GDM1 (cell line): ENCODE data around the gene PHTF2.

Experiments used
- DNase-seq: peaks from one replicate; lab custom pipeline; 2025; lab: John Stamatoyannopoulos, UW

PHTF2 gene

DNA sequence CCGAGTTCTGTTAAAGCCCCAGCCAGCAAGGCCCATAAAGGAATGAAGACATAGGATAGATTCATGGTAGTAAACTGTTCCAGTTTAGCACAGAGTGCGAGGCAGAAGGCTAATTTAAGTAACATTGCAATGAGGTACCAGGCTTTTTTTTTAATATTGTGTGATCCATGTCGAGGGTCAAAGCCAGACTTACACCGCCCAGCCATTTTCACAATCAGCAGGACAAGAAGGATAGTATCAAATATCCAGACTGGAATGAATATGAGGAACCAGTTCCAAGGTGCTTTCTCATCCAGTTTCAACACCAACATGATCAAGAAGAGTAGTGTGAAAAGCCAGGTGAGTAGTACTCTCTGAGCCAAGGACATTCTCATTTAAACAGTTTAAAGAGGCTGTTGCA, 4.6 kb upstream of the PHTF2 start:
- DNase-seq: no peak

DNA sequence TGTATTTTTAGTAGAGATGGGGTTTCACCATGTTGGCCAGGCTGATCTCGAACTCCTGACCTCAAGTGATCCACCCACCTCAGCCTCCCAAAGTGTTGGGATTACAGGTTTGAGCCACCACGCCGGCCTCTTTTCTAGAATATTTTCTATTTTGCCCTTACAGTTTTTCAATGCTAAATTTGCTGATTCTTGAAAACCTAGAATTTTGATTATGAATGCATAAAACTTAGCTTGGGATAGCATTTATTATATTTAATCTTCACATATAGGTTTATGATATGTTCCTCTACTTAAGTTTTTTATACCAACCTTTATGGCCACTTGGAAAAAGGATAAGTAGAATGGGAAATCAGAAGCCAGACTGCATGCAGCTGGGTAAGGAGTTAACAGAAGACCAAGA, 2.5 kb upstream of the PHTF2 start:
- DNase-seq: no peak

DNA sequence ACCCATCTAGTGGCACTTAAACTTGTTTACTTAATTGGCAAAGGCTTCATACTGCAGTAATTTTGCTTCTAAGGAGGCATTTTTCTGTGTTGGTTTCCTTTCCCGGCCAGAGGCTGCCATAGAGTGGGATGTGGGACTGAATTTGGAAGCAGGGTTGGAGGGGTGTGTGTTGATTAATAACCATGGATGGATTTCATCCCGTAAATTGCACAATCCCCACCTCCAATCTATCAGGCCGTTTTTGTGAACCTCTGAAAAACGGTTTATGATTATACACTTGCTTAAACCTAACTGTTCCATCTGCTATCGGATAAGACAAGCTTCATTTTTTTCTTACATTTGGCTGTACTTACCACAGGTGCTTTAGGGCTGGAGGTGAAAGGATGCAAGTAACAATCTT, 1.6 kb upstream of the PHTF2 start:
- no peak for DNase-seq

DNA sequence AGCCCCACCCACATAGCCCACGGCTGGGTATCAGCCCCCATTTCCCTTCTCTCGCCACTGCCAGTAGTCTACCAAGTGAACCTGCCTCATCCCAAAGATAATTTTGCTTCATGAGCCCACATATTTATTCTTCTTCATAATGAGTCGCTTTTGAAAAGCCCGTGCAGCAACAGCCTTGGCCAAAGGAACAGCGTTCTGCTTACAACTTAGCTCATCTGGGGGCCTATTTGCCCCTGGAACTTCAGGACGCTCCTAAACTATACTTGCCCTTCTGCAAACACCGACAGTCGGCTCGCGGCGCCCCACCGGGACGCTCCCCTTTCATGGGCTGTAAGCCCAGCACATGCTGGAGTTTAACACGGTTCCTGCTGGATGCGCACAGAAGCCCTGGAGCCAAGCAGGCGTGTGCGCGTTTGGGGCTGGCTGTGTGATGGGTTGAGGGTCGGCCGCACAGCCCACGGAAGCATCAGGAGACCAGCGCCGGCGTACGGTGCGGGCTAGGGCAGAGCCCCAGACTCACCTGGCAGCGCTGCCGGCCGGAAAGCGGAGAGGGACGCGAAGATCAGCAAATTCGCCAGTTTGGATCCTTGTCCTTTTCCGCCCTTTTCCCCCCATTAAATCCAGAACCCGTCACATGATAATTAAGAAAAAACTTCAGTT, 709 bp upstream of the PHTF2 start:
- DNase-seq: no peak

DNA sequence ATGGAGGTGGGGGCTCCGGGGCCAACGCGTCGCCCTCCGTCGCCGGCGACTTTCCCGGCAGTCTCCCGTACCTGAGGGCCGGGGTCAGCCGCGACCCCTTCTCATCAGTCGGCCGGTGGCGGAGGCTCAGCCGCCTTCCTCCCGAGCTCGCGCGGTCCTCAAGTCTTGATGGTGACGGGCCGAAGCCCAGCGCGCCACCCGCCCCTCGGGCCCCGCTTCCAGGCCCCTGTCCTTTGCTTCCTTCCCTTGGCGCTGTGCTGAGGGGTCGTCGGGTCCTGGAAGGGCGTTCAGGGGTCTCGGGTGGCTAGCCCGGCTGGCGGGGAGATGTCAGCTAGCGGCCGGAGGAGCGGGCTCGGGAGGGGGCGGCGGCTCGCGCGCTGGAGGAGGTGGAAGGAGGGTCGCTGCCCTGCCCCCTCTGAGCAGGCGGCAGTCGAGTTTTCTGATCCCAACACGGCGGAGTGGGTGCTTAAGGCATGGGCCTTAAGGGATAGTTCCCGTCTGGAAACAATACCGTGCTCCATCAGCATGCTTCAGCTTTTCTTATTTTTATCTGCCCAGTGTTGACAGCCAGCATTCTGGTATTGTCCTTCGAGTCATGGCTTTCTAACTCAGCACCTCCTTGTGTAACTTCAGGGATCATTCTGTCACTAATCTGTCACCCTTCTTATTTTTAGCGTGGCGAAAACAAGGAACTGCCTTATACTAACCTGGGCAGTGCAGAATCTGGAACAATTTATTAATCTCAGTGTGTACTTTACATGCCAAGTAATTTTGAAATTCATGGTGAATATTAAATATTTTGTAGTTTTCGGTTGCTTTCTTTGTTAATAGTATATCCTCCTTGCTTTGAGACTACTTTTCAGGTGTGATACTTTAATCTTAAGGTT, 748 bp downstream of the PHTF2 start:
- peak; percentile 18 for DNase-seq

DNA sequence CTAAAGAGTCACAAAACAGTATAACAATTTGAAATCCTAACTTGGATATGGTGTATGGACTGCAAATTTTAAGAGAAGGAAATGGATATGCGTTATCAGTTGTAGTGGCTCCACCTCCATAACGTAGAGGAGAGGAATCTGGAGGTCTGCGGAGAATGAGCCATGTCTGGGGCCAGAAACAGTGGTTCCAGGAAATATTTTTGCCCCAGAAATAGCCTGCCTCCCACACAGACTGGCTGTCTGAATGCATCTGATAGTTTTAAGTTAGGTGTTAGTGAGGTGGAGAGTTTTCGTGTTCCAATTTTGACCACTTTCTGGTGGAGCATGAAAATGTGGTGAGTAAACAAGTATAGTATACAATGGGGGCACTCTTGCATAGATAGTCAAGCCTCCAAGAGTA, 1.6 kb downstream of the PHTF2 start:
- no peak for DNase-seq

DNA sequence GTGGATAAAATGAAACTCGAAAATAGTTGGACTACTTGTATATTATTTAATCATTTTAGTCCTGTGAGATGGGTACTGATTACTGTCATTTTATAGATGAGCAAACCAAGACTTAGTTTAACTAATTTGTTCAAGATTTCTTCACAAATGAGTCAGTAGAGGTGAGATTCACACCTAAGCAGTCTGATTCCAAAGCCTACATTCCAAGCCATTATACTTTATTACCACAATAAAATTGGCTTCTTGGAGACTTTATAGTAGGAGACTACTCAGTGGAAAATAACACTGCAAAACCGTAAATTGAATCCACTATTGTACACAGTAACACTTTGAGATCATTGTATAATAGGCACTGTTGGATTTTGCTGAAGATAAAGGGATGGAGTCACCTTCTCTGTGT, 2.2 kb downstream of the PHTF2 start:
- DNase-seq: no peak

DNA sequence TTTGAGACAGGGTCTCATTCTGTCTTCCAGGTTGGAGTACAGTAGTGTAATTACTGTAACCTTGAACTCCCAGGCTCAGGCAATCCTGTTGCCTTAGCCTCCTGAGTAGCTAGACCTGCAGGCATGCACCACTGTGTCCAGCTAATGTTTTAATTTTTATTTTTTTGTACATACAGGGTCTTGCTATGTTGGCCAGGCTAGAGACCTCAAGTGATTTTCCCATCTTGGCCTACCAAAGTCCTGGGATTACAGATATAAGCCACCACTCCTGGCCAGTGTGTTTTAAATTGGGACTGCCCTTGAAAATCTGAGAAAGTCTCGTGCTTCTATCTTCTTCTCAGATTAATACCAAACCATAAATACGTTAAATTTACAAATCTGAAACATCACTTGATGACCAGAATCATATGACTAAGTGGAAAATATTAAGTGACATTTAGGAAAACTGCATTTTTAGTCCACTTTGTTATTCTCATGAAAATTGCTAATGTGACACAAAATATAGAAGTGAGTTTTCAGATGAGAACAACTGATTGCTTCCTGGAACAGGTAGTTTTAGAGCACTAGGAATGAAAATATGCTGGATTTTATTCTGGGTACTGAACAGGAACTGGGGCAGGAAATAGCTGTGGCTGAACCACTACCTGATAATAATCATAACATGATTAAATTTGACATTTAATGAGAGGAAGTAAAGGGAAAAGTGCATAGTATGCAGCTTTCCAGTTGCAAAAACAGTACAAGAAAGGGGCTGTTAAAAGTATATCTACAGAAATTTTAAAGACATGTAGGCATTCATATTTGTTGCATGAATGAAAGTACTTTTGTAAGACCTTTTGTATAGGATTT, 4.2 kb downstream of the PHTF2 start:
- peak; percentile 2 for DNase-seq

DNA sequence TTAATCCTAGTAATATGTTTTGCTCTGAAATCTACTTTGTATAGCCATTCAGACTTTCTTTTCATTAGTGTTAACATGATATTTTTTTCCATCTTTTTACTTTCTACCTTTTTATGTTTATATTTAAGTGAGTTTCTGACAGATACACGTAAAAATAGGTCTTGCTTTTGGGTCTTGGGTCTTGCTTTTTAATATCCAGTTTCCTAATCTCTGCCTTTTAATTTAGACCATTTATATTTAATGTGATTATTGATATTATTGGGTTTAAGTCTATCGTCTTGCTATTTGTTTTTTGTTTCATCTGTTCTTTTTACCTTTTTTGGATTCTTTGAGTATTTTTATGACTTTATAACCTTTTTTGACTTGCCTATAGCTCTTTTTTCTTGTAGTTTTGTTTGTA, 7.9 kb downstream of the PHTF2 start:
- DNase-seq: no peak

DNA sequence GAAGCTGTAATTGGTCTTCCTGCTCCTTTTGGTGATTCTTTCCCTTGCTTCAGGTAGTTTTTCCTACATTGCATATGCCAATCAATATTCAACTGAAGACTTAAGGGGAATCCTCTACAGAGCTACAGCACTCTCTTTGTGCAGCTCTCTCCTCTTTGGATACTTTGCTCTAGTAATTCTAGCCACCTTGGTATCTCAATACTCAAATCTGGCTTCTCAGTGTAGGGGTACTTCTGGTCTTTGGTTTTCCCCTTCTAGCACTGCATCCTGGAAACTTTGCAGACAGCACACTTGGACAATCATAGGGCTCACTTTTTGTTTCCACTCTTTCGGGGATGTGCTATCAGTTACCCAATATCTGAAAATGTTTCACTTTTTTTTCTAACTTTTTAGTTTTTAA, 9.9 kb downstream of the PHTF2 start:
- no peak for DNase-seq

DNA sequence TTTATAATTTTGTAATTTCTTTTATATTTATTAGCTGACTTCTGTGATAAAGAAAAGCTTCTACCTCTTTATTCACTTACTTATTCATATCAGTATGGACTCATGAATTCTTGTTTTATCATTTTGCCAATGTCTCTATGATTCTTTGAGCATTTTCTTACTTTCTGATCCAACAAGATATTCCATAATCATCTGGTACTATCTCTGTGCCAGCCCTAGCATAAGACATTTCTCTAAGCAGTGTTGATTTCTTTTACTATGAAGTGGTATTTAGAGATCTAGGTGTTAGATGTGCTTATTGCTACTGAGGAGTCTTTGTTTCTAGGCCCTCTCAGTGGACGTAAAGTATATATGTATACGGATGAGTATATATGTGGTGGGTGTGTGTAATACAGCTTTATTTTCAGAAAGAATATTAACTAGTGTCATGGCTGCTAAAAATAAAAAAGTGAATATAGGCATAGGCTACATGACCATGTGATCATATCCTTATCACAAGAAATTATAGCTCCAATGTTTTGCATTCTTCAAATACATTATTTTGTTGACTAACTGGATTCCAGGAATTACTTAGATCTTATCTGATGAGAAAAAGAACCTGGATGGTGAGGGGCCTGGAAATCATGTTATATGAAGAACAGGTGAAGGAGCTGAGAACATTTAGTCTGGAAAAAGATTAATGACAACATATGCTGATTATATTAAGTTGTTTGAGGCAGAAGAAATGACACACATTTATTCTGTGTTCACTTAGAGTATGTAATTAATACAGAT, 13.1 kb downstream of the PHTF2 start:
- DNase-seq: no peak

DNA sequence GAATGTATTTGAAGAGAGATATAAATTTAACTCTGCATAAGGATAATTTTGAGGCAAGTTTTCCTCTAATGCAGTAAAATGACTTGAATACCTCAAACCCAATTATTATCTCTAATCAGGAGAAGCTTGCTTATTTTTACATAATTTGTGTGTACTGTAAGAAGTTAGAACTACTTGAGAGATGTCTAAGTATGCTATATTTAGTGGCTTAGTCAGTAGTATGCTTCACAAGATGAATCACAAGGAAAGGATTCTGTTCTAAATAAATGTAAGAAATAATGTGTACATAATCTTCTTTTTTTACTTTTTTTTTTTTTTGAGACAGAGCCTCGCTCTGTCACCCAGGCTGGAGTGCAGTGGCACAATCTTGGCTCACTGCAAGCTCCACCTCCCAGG, 13.7 kb downstream of the PHTF2 start:
- DNase-seq: no peak

DNA sequence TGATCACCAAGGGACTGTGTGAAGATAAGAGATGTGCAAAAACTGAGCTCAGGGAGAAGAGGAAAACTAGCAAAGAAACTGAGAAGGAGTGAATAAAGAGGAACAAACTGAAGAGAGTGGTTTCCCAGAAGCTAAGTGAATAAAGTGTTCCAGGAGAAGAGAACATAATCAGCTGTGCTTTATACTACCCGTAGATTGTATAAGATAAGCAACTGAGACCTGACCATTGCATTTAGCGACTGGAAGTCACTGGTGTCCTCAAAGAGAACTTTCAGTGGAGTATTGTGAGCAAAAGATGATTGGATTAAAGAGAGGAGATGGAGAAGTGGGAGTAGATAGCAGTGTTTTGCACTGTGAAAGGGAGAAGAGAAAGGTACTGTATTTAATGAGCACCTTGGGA, 14.6 kb downstream of the PHTF2 start:
- DNase-seq: peak; percentile 0

DNA sequence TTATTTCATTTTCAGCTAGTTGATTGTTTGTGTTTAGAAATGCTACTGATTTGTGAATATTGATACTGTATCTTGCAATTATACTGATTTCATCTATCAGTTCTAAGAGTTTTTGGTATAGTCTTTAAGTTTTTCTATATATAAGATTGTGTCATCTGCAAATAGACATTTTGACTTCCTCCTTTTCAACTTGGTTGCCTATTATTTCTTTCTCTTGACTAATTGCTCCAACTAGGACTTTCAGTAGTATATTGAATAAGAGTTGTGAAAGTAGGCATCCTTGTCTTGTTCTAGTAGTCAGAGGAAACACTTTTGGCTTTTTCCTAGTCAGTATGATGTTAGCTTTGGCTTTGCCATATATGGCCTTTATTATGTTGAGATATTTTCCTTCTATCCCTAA, 20.4 kb downstream of the PHTF2 start:
- DNase-seq: no peak

DNA sequence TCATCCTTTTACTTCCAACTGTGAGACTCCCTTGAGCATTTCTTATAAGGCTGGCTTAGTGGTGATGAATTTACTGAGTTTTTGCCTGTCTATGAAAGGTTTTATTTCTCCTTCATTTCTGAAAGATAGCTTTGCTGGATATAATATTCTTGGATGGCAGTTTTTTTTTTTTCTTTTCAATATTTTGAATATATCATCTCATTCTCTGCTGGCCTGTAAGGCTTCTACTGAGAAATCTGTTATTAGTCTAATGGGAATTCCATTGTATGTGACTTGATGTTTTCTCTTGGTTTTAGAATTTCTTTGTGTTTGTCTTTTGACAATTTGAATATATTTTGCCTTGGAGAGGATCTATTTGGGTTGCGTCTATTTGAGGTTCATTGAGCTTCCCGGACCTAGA, 22.4 kb downstream of the PHTF2 start:
- DNase-seq: no peak

DNA sequence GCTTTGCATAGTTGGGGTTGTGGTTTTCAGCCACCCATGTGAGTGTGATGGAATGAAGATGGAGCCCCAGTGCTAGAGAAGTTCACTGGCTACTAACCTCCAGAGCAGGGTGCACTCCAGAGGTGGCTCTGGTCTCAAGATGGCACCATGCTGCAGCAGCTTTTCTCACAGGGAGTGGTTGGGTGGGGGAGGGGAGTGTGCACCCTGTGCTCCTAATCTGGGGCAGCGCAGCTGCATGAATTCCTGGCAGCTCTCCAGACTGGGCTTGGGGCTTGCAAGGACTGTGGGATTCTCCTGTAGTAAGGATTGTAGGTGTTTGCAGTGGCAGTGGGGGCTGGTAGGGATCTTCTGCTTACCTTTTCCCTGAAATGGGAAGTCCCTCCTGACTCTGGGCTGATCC, 23.7 kb downstream of the PHTF2 start:
- no peak for DNase-seq

DNA sequence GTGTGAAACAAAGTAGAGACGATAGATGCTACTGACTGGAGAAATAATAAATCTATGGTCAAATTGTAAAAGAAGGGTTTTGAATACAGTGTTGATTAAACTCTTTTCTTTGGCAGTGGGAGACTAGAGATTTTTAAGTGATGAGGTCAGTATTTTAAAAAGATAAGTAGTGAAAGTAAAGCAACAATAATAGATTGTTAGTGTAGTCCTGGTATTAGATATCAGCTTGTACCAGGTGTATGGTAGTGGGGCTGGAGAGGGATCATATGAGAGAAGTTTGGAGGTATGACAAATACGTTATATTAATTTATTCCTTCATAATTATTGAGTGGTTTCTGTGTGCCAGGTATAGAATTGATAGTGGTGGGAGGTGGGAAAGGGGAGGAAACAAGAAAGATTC, 25.2 kb downstream of the PHTF2 start:
- DNase-seq: no peak

DNA sequence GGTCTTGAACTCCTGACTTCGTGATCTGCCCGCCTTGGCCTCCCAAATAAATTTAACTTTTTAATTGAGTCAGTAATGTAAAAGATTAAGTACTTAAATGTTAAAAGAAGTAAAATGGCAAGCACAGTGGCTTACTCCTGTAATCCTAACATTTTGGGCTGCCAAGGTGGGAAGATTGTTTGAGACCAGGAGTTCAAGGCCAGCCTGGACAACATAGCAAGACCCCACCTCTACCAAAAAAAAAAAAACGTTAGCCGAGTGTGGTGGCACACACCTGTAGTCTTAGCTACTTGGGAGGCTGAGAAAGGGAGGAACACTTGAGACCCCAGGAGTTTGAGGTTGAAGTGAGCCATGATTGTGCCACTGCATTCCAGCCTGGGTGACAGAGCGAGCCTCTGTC, 26.1 kb downstream of the PHTF2 start:
- no peak for DNase-seq

DNA sequence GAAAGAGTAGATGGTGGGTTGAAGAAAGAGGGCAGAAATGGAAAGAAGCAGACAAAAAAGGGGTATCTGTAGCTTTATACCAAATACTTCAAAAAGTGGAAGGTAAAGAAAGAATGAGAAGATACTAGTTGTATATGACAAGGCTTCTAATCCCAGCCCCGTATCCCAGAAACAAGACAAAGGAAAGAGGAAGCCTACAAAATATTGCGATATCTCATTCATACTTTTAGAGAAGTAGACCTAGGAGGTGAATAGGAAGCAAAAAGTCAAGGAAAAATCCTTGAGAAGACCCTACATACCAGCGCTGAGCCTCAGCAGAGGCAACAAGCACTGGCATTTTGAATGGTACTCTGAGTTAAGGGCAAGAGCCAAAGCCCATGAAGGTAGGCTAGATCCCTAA, 26.6 kb downstream of the PHTF2 start:
- DNase-seq: no peak

DNA sequence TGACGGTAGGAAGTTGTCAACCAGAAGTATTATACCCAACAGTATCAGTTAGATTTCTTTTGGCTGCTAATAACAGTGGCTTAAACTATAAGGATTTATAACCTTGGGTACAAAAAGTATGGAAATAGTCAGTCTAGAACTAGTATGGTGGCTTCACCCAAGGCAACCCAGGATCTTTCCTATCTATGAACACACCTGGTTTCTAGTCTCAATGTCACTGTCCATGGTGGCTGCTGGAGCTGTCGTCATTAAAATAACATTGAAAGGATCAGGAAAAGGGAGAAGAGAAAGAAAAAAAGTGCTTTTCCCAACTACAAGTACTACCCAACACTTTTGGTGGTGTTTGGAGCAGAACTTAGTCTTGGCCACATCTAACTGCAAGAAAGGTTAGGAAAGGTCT, 27.7 kb downstream of the PHTF2 start:
- no peak for DNase-seq

DNA sequence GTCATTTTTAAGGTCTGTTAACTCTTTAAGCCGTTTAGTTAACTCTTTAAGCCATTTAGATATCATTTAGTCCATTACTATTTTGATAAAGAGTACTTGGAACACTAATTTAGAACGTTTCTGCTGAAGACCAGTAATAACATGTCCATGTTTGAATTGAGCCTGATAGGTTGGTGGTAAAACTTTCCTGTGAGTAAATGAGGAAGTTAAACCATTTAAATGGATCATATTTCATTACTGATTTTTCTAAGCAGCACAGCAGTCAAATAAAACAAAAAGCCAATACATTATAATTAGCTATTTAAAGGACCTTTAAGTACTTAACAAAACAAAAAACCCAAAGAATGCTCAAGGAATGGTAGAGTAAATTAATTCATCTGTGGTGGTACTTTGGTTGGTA, 29.4 kb downstream of the PHTF2 start:
- no peak for DNase-seq
